ENCODE data around the gene SENP1.

The SENP1 gene

DNA sequence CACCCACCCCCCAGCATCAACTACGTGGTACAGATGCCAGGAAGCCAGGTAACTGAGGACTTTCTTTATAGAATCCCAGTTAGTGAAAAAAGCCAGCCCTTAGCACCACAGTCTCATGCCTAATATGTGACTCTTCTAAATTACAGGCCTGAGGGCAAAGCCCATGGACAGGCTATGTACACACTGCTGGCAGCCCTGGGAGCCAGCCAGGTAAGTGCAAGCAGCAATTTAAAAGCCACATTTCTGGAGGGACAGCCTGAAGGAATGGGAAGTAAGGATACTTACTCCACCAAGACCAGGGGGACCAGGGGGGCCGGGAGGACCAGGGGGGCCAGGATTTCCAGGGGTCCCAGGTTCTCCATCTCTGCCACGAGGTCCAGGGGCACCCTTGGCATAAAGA, 108.6 kb downstream of the SENP1 start:
- Histone ChIP-seq H3K9ac (no peak overlapping the region), H3K36me3 (no peaks in the 10 kb centered on the region), H3K4me3 (no peak overlapping the region), H3K27ac (no peak overlapping the region), H3K4me2 (no peak overlapping the region), H3K9me3 (replicated peaks in 1 of 11) (peaks cover 0 to 9% (median 0%) of the 10 kb centered on the region in 11 experiments; a peak in 2 of 22 replicates), H3K4me1 (peaks cover 12 to 37% (median 22%) of the 10 kb centered on the region in 10 experiments; a peak in 18 of 20 replicates), H3K27me3 (peaks cover 41 to 55% (median 52%) of the 10 kb centered on the region in 11 experiments), H4K20me1 (peaks cover 0 to 24% (median 8%) of the 10 kb centered on the region in 11 experiments; a peak in 14 of 22 replicates)
- no peak for TF ChIP-seq Cebpa-rat (IDR thresholded peaks at IDR 0.05)

- Histone ChIP-seq H3K27me3 (peaks cover 28 to 42% (median 38%) of the 10 kb centered on the region in 11 experiments), H3K27ac (no peak overlapping the region), H3K4me1 (peaks cover 6 to 34% (median 19%) of the 10 kb centered on the region in 10 experiments; a peak in 19 of 20 replicates), H4K20me1 (peaks cover 0 to 11% (median 0%) of the 10 kb centered on the region in 11 experiments; a peak in 8 of 22 replicates), H3K4me3 (no peak overlapping the region), H3K4me2 (peak overlapping the region in 8 of 11 experiments; percentile 5 to 57 (median 44); a peak in 13 of 22 replicates), H3K9me3 (replicated peaks in 1 of 11) (peaks cover 0 to 9% (median 0%) of the 10 kb centered on the region in 11 experiments; a peak in 2 of 22 replicates), H3K36me3 (no peaks in the 10 kb centered on the region), H3K9ac (no peak overlapping the region)
- TF ChIP-seq Cebpa-rat (IDR thresholded peaks at IDR 0.05): no peak
Observed at GRCh38 chr12:47995981-47996401, 109.9 kb downstream of the SENP1 start.

DNA sequence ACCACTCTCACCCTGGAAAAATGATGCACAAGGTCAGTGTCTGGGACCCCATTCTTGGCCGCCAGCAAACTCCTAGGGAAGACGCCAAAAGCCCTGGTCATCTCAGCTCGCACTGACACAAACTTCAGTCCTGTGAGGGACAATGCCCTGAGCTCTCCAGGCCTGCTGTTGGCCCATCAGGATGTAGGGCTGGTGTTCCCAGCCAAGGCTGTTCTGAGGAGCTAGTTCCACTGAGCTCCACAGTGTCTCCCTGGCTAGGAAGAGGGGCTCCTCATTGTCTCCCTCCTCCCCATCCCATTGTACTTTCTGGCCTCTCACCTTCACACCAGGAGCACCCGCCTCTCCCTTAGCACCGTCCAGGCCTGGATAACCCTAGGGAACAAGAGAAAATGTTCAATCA, 112.4 kb downstream of the SENP1 start:
- H4K20me1 ChIP-seq: peaks cover 0 to 12% (median 0%) of the 10 kb centered on the region in 11 experiments; a peak in 2 of 22 replicates
- no peak overlapping the region for H3K4me2 ChIP-seq
- H3K4me3 ChIP-seq: no peak overlapping the region
- peaks cover 0 to 9% (median 0%) of the 10 kb centered on the region in 11 experiments; a peak in 2 of 22 replicates for H3K9me3 ChIP-seq (replicated peaks in 1 of 11)
- no peaks in the 10 kb centered on the region for H3K36me3 ChIP-seq
- no peak overlapping the region for H3K9ac ChIP-seq
- peaks cover 3 to 17% (median 13%) of the 10 kb centered on the region in 11 experiments for H3K27me3 ChIP-seq
- H3K27ac ChIP-seq: no peak overlapping the region
- H3K4me1 ChIP-seq: peaks cover 21 to 57% (median 42%) of the 10 kb centered on the region in 10 experiments
- no peak for TF ChIP-seq Cebpa-rat (IDR thresholded peaks at IDR 0.05)
